Esophagus muscularis mucosa (tissue), 3 donors: ENCODE results near the gene SEPTIN6.

Source experiments
- CTCF ChIP-seq, 3 experiments: fragments of 200-600 bp in 2 of 3; fragments of 450-650 bp in 1 of 3; sonication (generic) in 2 of 3; IDR thresholded peaks; one replicate each; pipeline ENCODE4 v1.5.1; 2017 to 2019; ENCODE audit warnings: antibody characterized with exemption in 3 of 3, mild to moderate bottlenecking in 2 of 3, moderate library complexity in 1 of 3
- POLR2A ChIP-seq: fragments of 450-650 bp; IDR thresholded peaks from one replicate; pipeline ENCODE4 v1.6.1; 2017; ENCODE audit warnings: antibody characterized with exemption, moderate library complexity, mild to moderate bottlenecking, low read depth
- POLR2AphosphoS5 ChIP-seq, 2 donors: sonication (generic); formaldehyde crosslinking; IDR thresholded peaks; one replicate each; pipeline ENCODE4 v1.6.1; 2017; ENCODE audit warnings: antibody characterized with exemption in 2 of 2

GRCh38 chrX:119646515-119646914 lies 46.5 kb downstream of the SEPTIN6 start:
- no peak for TF ChIP-seq POLR2AphosphoS5 (IDR thresholded peaks at IDR 0.05)
- no peak for TF ChIP-seq CTCF (IDR thresholded peaks at IDR 0.05)
- no peak for TF ChIP-seq POLR2A
